ENCODE measurements around the gene PZP.
"Not testable (repeated sequence)": the region's sequence is repeated elsewhere in the genome, so short reads cannot be mapped to it uniquely, and the experiment has no call there.

Gene PZP

GRCh38 chr12:9208229-9208628 lies at the start of gene PZP:
TSS of gene PZP (minus strand) at chr12:9208395. CDS start at chr12:9208341, 54 bp downstream.
- no peak for DNase-seq

GRCh38 chr12:9256758-9257405 lies 48.7 kb upstream of the PZP start:
- DNase-seq: no peak

GRCh38 chr12:9256341-9256740 lies 48.1 kb upstream of the PZP start:
- DNase-seq: no peak

- no peak for DNase-seq
These were observed 47.6 kb upstream of the PZP start for GRCh38 chr12:9255837-9256236.

- no peak for DNase-seq
These were observed 45.3 kb upstream of the PZP start for GRCh38 chr12:9253464-9253863.

GRCh38 chr12:9252791-9253190 lies 44.6 kb upstream of the PZP start:
- DNase-seq: not testable (repeated sequence)

- no peak for DNase-seq
These were observed 44.1 kb upstream of the PZP start for GRCh38 chr12:9252256-9252655.

GRCh38 chr12:9248435-9248834 lies 40.2 kb upstream of the PZP start:
- DNase-seq: no peak

- DNase-seq: peak in 1 of 2 experiments; percentile 12
These were observed 36.7 kb upstream of the PZP start for GRCh38 chr12:9244894-9245293.

- DNase-seq: no peak
These were observed 35.9 kb upstream of the PZP start for GRCh38 chr12:9243999-9244649.

- no peak for DNase-seq
These were observed 33.1 kb upstream of the PZP start for GRCh38 chr12:9241301-9241700.

- DNase-seq: no peak
These were observed 32.6 kb upstream of the PZP start for GRCh38 chr12:9240776-9241175.

GRCh38 chr12:9240004-9240635 lies 31.9 kb upstream of the PZP start:
- not testable (repeated sequence) for DNase-seq

- DNase-seq: no peak
These were observed 29.1 kb upstream of the PZP start for GRCh38 chr12:9237286-9237685.

GRCh38 chr12:9235519-9235918 lies 27.3 kb upstream of the PZP start:
- DNase-seq: no peak

- no peak for DNase-seq
These were observed 19.8 kb upstream of the PZP start for GRCh38 chr12:9227950-9228349.

- DNase-seq: no peak
These were observed 15.6 kb upstream of the PZP start for GRCh38 chr12:9223830-9224229.

- peak in 1 of 2 experiments; percentile 66 for DNase-seq
These were observed 13.3 kb upstream of the PZP start for GRCh38 chr12:9221483-9221882.

- not testable (repeated sequence) for DNase-seq
These were observed 12.8 kb upstream of the PZP start for GRCh38 chr12:9221011-9221410.

- no peak for DNase-seq
These were observed 6.3 kb upstream of the PZP start for GRCh38 chr12:9214534-9214933.

GRCh38 chr12:9211687-9212086 lies 3.5 kb upstream of the PZP start:
- no peak for DNase-seq

GRCh38 chr12:9204380-9204779 lies 3.8 kb downstream of the PZP start:
- no peak for DNase-seq

- no peak for DNase-seq
These were observed 10.2 kb downstream of the PZP start for GRCh38 chr12:9198012-9198411.

GRCh38 chr12:9184276-9184675 lies 23.9 kb downstream of the PZP start:
- DNase-seq: no peak

Data from NCI-H446 (cell line).